Posterior vena cava (tissue), 2 donors: ENCODE measurements around the gene HSF2BP. TPM values are rescaled to one million over a fixed set of nuclear protein-coding genes. Genes with fewer than 3 reads are reported as not detected.
"Not testable (repeated sequence)": the region's sequence is repeated elsewhere in the genome, so short reads cannot be mapped to it uniquely, and the experiment has no call there.

ENCODE experiments used
- DNase-seq: peaks from one replicate; pipeline ENCODE4 v3.0.0-alpha.2; 2020; ENCODE audit warnings: low spot score
- intact Hi-C, 2 donors: fragments of 100-400 bp; cut with DNase I; formaldehyde crosslinking; loops; one replicate each; pipeline versions ENCODE4 v1.14.1 to v1.14.2; 2022 to 2023
- total RNA-seq, 2 donors: library from RNA; stranded (reverse); fragmentation: NEBNext Ultra II Directional; extraction: Animal tissue kit (Norgen Biotek cat#: 25700); gene quantifications; one replicate each; pipeline ENCODE4 v1.2.1, GENCODE V29; 2021
- donor health status: DM: yes; HTN: yes; CAD: no.
- donor health status: DM: yes; HTN: yes; CAD: no.

HSF2BP gene
- total RNA-seq, 2 donors from 2014 or later: 0.46 to 0.48 TPM

DNA sequence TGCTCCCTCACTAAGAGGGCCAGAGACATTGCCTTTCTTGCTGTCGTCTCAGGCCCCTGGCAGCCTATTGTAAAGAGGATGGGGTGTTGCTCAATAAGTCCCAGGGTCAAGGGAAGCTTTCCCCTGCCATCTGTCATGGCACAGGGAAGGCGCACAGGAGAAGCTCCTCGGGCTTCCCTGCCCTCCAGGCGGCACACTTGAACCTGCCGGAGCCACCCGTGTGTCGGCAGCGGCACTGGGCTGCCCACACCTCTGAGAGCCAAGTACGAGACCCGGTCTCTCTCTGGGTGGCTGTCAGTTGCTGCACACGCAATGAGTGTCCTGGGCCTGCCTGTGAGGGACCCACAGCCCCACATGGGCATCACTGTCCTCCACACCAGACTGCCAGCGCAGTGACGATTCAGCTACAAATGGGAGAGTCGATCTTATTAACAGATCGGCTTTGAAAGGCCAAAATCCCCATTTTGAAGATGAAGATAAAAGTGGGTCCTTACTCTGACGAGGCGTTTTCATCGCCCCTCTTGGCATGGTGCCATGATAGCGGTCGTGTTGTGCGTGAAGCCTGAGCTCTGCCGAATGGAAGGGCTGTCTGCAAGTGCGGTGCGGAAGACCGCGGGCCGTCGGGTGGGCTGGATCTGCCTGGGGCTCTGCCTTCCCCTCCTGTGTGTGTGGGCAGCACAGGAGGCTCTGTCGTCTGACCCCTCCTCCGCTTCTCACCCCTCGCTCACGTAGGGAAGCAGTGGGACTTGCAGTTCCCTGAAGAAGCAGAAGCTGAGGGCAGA lies 30.5 kb upstream of the HSF2BP start:
- intact Hi-C loops: no loop called here

DNA sequence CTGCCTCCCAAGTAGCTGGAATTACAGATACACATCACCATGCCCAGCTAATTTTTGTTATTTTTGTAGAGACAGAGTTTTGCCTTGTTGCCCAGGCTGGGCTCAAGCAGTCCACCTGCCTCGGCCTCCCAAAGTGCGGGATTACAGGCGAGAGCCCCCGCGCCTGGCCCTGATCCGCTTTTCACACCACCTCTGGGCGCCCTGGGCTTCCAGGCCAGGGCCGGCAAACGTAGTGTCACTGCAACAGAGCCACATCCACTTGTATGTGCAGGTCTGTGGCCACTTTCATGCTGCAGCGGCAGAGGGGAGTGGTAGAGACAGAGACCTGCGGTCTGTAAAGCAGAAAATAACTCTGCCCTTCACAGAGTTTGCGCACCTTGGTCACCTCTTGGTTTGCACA lies 29.6 kb upstream of the HSF2BP start:
- intact Hi-C loops: no loop called here

More for the DNA sequence above, 30.5 kb upstream of the HSF2BP start:
- DNase-seq: no peak

DNA sequence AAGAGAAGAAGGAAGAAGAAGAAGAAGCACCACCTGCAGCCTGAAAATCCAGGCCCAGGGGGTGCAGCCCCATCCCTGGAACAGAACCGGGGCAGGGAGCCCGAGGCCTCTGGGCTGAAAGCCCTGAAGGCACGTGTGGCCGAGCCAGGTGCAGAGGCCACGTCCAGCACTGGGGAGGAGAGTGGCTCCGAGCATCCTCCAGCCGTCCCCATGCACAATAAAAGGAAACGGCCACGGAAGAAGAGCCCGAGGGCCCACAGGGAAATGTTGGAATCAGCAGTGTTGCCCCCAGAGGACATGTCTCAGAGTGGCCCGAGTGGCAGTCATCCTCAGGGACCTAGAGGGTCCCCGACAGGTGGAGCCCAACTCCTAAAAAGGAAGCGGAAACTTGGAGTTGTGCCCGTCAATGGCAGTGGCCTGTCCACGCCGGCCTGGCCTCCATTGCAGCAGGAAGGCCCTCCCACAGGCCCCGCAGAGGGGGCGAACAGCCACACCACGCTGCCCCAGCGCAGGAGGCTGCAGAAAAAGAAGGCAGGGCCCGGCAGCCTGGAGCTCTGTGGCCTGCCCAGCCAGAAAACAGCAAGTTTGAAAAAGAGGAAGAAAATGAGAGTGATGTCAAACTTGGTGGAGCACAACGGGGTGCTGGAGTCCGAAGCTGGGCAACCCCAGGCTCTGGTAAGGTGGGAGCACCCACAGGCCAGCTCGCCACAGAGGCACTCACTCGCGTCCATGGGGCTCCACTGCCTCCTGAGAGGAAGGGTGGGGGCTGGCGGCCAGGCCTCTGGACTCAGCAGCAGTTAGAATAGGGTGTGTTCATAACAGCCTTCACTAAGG lies 28.5 kb upstream of the HSF2BP start:
- intact Hi-C loops: no loop called here
- no peak for DNase-seq

More for the DNA sequence above, 29.6 kb upstream of the HSF2BP start:
- no peak for DNase-seq

DNA sequence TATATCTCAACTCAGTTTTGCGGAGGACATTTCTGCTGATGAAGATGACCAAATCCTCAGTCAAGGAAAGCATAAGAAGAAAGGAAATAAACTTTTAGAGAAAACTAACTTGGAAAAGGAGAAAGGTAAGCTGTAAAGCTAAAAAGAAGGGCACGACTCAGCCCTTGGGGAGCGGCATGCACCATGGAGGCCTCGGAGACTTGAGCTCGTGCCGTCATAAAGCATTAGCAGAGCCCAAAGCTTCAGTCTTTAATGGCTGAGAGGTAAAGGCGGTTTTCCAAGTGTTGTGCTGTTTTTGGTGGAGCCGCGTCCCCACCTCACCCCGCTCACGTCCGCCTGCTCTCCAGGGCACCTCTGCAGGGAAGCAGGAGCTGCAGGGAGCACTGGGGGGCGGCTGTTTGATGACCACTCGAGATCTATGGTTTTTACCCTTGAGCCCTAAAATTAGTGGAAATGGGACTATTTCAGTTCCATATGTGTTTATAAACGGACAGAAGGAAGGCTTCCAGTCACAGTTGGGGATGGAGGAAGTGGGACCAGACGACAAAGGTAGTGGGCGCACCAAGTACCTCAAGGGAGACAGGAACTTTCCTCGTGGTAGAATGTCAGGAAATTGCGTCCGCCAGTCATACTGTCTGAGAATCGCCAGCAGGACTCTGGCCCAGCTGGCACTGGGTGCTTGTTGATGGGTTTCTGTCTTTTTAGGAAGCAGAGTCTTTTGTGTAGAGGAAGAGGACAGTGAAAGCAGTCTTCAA lies 27.7 kb upstream of the HSF2BP start:
- intact Hi-C loops: no loop called here
- DNase-seq: no peak

DNA sequence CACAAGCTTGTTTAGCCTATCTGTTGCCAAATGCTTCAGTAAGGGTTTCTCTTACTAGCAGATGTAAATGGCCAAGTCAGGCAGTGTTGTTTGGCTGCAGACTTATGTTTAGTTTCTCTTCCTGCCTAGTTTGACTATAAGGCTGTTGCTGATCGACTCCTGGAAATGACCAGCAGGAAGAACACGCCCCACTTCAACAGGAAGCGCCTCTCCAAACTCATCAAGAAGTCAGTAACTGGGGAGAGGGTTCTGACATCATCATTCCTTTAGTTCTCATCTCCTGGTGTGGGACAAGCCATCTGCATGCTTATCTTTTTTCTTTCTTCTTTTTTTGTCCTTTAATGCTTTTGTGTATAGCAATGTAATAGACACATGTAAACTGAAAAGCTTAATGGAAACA lies 25.1 kb upstream of the HSF2BP start:
- intact Hi-C loops: no loop called here
- DNase-seq: no peak

DNA sequence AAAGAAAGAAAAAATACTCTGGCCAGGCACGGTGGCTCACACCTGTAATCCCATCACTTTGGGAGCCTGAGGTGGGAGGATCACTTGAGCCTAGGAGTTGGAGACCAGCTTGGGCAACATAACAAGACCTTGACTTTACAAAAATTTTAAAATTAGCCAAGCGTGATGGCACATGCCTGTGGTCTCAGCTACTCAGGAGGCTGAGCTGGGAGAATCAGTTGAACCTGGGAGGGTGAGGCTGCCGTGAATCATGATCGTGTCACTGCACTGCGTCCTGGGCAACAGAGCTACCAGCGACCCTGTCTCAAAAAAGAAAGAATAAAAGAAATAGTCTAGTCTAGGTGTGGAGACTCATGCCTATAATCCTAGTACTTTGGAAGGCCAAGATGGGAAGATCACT lies 22.4 kb upstream of the HSF2BP start:
- no peak for DNase-seq
- intact Hi-C loops: no loop called here

DNA sequence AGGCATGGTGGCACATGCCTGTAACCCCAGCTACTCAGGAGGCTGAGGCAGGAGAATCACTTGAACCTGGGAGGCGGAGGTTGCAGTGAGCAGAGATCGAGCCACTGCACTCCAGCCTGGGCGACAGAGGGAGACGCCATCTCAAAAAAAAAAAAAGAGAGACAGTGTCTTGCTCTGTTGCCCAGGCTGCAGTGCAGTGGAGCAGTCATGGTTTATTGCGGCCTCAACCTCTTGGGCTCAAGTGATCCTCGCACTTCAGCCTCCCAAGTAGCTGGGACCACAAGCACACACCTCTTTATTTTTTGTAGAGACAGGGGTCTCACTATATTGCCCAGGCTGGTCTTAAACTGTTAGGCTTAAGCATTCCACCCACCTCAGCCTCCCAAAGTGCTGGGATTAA lies 21.1 kb upstream of the HSF2BP start:
- intact Hi-C loops, DNase-seq: not testable (repeated sequence)

DNA sequence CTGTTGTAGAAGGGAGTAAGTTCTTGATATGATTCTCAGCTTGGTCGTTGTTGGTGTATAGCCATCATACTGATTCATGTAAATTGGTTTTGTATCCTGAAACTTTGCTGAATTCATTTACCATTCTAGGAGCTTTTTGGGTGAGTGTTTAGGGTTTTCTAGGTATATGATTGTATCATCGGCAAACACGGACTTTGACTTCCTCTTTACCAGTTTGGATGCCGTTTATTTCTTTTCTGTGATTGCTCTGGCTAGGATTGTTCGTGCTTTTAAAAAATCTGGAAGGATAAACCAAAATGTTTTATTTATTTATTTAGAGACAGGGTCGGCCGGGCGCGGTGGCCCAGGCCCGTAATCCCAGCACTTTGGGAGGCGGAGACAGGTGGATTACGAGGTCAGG lies 20.7 kb upstream of the HSF2BP start:
- no peak for DNase-seq
- intact Hi-C loops: loop anchor here in 1 of 2 donors (10.0 kb wide), 1 partner anchor 105 kb away; the partner anchor contains the start of gene RRP1

DNA sequence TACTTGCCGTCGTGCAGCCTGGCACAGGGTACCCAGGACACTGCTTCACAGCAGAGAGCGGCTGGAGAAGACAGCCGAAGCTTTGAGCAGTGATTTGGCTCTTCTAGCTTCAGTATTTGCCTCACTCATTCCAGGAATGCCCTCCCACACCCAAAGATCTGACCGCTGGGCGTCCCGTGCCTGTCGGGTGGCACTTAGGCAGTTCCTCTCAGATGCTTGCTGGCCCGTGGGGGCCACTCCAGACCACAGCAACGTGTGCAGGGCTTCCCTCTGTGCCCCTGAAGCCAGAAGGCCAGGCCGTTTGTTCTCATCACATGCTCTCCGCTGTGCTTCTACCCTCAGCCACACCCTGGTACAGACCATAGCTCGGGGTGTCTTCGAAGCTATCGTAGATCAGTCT lies 17.1 kb upstream of the HSF2BP start:
- intact Hi-C loops: loop anchor here in 1 of 2 donors (10.0 kb wide), 1 partner anchor 108 kb away; the partner anchor contains the start of gene RRP1
- DNase-seq: no peak

DNA sequence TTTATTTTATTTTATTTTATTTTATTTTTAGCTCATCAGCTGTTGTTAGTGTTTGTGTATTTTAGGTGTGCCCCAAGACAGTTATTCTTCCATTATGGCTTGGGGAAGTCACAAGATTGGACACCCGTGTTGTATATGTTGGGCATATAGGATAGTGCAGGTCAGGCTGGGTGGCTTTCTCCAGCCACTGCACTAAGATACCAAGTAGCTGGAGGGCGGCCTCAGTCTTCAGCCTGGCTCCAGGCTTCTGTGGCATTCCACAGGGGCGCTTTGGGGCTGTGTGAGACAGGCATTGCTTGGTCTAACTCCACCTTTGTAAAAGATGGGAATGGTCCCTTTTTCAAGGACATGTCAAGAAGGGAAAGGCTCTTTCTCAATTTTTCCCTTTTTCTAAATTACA lies 16.6 kb upstream of the HSF2BP start:
- DNase-seq: no peak
- intact Hi-C loops: loop anchor here in 1 of 2 donors (10.0 kb wide), 1 partner anchor 109 kb away; the partner anchor contains the start of gene RRP1

DNA sequence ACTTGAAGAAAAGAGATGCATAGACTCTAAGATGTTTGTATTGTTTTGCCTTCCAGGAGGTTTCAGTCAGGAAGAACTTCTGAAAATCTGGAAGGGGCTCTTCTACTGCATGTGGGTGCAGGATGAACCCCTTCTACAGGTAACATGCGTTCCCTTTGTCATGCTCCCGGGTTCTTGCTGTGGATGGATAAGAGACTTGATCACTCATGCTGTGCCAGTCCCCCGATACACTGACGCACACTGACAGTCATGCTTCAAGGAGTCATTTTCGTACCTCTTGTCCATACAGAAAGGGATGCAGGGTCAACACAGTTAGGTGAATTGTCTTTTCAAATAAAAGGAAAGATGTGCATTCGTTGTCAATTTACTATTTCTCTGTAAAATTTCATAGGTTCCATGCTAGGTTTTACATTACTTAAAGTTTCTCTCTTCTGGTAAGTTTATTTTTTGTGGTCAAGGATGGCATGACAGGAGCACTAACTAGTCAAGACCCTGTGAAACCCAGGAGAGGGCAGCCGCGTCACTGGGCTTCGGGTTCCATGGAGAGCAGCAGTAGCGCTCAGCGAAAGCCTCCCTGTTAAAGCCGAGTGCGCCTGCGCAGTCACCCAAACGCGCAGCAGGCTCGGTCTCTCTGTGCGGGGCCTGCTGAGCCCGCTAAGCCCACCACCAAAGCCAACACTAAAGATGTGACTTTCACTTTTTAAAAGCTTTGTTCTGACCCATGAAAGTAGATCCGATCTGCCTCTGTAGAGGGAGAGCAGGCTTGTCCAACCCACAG lies 10.7 kb upstream of the HSF2BP start:
- DNase-seq: no peak
- intact Hi-C loops: loop anchor here in 1 of 2 donors (2.0 to 10.0 kb wide), 2 partner anchors 55 to 115 kb away; partner anchors contain the start of gene RRP1

DNA sequence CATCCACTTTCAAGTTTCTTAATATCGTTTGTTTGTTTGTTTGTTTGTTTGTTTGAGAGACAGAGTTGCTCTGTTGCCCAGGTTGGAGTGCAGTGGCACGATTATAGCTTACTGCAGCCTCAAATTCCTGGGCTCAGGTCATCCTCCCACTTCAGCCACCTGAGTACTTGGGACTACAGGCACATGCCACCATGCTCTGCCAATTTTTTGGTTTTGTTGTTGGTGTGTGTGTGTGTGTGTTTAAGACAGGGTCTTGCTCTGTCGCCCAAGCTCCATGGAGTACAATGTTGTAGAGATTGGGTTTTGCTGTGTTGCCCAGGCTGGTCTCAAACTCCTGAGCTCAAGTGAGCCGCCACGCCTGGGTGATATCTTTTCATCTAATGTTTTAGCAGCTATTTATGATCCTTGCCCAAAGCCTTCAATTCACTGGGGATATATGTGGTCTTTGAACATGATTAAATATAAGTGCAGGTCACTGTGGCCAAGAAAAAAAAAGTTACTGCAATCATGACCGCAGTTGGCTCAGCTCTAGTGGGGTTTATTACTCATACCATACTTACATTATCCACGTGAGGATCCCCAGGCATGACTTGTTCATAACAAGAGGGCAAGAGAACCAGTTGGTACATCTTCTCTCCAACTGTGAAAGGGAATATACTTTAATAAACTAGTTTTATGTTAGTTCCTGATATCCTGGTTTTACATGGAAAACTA lies 8.1 kb upstream of the HSF2BP start:
- intact Hi-C loops: no loop called here
- DNase-seq: no peak

DNA sequence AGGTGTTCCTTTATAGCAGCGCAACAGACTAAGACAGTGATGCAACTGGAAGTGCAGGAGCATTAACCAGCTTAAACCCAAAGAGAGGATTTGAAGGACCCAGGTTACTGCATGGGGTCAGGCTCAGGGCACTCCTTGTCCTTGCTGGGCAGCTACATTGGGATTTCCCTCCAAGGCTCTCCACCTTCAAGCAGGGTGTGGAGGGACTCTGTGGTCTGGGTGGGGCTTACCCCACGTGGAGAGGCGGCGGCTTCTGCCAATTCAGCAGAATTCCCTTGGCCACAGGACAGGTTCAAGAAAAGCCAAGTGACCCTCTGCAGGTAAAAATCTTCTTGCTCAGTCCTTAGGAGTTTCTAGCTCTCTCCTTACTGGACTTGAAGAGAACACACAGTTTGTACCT lies 6.6 kb upstream of the HSF2BP start:
- DNase-seq: no peak
- intact Hi-C loops: no loop called here

DNA sequence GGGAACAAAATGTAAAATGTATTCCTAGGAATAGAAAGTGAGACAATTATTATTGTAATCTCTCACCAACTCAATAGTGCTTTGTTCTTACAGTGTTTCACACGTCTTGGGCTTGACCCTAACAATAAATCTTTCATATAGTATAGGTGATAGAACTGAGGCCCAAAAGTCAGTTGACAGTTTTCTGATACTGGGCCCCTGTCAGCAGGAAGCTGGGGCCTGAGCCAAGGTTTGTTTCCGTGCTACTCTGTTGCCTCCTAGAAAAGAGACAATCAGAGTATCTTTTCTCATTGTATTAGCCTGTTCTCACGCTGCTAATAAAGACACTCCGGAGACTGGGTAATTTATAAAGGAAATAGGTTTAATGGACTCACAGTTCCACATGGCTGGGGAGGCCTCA lies 5.1 kb upstream of the HSF2BP start:
- intact Hi-C loops: no loop called here
- DNase-seq: no peak

DNA sequence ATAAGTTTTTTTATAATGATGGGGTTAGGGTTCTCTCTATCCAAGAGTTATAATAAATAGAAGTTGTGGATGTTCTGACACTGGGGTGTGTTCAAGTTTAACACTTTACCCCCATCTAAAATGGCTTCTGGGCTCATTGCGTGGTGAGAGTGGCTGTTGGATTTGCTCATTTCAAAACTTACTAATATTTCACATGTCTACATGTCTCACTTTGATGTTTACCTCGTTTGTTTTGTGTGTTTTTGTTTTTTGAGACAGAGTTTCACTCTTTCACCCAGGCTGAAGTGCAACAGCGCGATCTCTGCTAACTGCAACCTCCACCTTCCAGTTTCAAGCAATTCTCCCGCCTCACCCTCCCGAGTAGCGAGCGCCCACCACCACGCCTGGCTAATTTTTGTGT lies 3.7 kb upstream of the HSF2BP start:
- intact Hi-C loops: no loop called here
- no peak for DNase-seq

DNA sequence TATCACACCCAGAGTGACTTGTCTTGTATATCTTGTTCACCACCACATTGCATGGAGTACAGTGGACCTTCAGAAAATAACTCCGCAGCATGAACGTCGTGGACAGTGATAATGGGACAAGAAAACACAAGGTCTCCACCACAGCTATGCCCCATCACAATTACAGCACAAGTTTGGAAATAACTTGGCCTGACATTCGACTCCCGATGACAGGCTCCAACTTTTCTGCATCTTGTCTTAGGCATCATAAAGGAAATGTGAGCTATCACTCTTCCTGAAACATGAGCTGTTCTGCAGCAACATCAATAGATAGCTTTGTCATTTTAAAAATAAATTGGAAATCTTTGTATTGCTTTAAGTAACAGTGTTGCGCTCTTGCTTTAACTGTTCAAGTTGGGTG lies 3.0 kb upstream of the HSF2BP start:
- no peak for DNase-seq
- intact Hi-C loops: no loop called here

DNA sequence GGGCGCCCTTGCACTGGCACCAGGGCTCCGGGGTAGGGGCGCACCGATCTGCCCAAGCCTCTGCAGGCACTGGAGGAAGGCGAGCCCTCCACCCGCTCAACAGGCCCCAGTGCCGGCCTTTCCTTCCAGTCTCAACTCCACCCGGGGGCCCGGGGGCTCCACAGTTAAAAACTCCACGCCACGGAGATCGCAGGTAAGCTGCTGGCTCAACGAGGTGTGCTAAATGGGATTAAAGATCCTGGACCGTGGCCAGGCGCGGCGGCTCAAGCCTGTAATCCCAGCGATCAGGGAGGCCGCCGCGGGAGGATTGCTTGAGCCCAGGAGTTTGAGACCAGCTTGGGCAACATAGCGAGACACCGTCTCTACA lies 536 bp downstream of the HSF2BP start:
- DNase-seq: no peak
- intact Hi-C loops: no loop called here

DNA sequence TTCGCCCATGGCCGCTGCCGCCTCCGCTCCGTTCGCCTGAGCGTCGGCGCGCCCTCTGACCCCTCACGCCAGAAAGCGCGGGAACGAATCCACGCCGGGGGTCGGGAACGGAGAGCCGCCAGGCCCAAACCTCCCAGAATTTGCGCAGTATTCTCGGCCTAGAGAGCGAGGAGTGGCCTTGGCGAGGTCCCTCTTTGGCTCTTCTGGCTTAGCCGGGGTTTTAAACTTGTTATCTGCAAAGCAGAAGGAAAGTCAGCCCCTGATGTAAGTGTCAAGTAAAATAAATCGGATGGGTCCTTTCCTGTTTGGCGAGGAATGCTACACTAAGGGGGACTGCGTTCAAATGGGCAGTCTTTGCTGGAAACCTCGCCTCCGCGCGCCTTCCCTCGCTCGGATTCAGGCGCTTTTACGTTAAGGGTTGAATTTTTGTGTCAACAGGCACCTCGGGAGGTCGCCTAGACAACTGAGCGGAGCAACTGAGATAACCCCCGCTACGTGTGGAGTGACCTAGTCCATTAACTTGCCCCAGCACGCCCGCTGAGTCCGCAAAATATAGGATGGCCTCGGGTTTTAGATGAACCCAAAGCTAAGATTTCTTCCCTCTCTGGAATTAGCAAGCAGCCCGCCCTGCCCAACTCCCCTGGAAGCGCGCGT lies 1.1 kb downstream of the HSF2BP start:
- intact Hi-C loops: no loop called here
- no peak for DNase-seq
